ENCODE measurements around the gene PINLYP.

DNA sequence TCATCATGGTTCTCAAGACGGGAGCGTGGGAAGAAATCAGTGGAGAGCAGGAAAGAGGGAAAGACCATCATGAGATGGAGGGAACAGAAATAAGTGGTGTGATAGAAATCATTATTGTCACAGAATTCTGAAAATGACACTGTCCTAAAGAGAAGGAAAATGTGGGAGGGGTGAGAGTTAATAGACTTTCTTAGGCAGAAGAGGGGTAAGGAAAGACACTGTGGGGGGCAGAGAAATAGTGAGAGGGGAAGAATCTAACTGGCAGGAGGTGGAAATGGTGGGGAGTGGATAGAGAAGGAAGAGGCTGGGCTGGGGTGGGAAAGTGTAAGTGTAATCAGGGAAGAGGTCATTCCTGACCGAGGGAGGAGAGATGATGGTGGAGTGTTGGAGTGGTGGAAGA is 3.2 kb downstream of the PINLYP start:
- TF ChIP-seq, protein P1, sequence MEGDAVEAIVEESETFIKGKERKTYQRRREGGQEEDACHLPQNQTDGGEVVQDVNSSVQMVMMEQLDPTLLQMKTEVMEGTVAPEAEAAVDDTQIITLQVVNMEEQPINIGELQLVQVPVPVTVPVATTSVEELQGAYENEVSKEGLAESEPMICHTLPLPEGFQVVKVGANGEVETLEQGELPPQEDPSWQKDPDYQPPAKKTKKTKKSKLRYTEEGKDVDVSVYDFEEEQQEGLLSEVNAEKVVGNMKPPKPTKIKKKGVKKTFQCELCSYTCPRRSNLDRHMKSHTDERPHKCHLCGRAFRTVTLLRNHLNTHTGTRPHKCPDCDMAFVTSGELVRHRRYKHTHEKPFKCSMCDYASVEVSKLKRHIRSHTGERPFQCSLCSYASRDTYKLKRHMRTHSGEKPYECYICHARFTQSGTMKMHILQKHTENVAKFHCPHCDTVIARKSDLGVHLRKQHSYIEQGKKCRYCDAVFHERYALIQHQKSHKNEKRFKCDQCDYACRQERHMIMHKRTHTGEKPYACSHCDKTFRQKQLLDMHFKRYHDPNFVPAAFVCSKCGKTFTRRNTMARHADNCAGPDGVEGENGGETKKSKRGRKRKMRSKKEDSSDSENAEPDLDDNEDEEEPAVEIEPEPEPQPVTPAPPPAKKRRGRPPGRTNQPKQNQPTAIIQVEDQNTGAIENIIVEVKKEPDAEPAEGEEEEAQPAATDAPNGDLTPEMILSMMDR (IDR thresholded peaks at IDR 0.05), result no peak
- no peak for TF ChIP-seq ZFX (IDR thresholded peaks at IDR 0.05; ENCODE audit: borderline replicate concordance)
